Measurements from ENCODE around the gene USH1G. TPM values are rescaled to one million over a fixed set of nuclear protein-coding genes. Genes with fewer than 3 reads are reported as not detected.

USH1G gene
- polyA plus RNA-seq, 3 donors, result not detected

- peaks cover 0 to 18% of the 10 kb centered on the region in 2 donors for H3K9me3 ChIP-seq (replicated peaks in 1 of 2; ENCODE audit: control insufficient read depth in 1 of 2, insufficient read depth in 1 of 2, low read length in 2 of 2)
- no peak overlapping the region for H3K4me3 ChIP-seq (replicated peaks in 1 of 3; ENCODE audit: low read depth in 2 of 3, low read length in 3 of 3)
- Mint-ChIP-seq H3K36me3 (peaks cover 0 to 3% of the 10 kb centered on the region in 2 donors), H3K4me3 (peak overlapping the region in 1 of 2 donors; percentile 86), H3K4me1 (peaks cover 5% of the 10 kb centered on the region), H3K27me3 (ENCODE audit: low read depth in 3 of 3) (peaks cover 58 to 70% (median 61%) of the 10 kb centered on the region in 3 donors), H3K9me3 (peaks cover 0 to 10% (median 5%) of the 10 kb centered on the region in 7 donors), H3K27ac (peak overlapping the region in 1 of 7 donors; percentile 35)
- no peak overlapping the region for H3K9ac ChIP-seq (ENCODE audit: insufficient read depth, low read length, poor library complexity, severe bottlenecking)
- peaks cover 0 to 12% of the 10 kb centered on the region in 2 donors for H3K4me1 ChIP-seq (ENCODE audit: control insufficient read depth in 1 of 2, insufficient read depth in 2 of 2, low read length in 2 of 2)
- H4K20me1 ChIP-seq (ENCODE audit: insufficient read depth, low read length), result no peaks in the 10 kb centered on the region
- H3K79me2 ChIP-seq (ENCODE audit: insufficient read depth, low read length), result no peaks in the 10 kb centered on the region
- peaks cover 26 to 53% of the 10 kb centered on the region in 2 donors for H3K27me3 ChIP-seq (ENCODE audit: control insufficient read depth in 2 of 2, insufficient read depth in 2 of 2, low read length in 2 of 2)
- no peak overlapping the region for H3K4me2 ChIP-seq (replicated peaks; ENCODE audit: extremely low read depth, low read length, poor library complexity, severe bottlenecking)
- DNase-seq, result no peak
- TF ChIP-seq, protein P1, sequence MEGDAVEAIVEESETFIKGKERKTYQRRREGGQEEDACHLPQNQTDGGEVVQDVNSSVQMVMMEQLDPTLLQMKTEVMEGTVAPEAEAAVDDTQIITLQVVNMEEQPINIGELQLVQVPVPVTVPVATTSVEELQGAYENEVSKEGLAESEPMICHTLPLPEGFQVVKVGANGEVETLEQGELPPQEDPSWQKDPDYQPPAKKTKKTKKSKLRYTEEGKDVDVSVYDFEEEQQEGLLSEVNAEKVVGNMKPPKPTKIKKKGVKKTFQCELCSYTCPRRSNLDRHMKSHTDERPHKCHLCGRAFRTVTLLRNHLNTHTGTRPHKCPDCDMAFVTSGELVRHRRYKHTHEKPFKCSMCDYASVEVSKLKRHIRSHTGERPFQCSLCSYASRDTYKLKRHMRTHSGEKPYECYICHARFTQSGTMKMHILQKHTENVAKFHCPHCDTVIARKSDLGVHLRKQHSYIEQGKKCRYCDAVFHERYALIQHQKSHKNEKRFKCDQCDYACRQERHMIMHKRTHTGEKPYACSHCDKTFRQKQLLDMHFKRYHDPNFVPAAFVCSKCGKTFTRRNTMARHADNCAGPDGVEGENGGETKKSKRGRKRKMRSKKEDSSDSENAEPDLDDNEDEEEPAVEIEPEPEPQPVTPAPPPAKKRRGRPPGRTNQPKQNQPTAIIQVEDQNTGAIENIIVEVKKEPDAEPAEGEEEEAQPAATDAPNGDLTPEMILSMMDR (IDR thresholded peaks at IDR 0.05), result no peak
- intact Hi-C loops (cut with micrococcal nuclease), result no loop called here
- 37% methylated on average over 16 of the region's 22 CpGs for WGBS (ENCODE audit: insufficient coverage)
- no peak overlapping the region for H3K27ac ChIP-seq (ENCODE audit: low read depth in 1 of 2, low read length in 2 of 2)
- H3K36me3 ChIP-seq (replicated peaks in 1 of 2; ENCODE audit: control insufficient read depth in 1 of 2, insufficient read depth in 2 of 2, low read length in 2 of 2), result no peaks in the 10 kb centered on the region
- H2AFZ ChIP-seq (ENCODE audit: insufficient read depth, low read depth, low read length, poor library complexity, severe bottlenecking), result no peak overlapping the region
Measured at GRCh38 chr17:74893936-74894671, 29.0 kb downstream of the USH1G start.

DNA sequence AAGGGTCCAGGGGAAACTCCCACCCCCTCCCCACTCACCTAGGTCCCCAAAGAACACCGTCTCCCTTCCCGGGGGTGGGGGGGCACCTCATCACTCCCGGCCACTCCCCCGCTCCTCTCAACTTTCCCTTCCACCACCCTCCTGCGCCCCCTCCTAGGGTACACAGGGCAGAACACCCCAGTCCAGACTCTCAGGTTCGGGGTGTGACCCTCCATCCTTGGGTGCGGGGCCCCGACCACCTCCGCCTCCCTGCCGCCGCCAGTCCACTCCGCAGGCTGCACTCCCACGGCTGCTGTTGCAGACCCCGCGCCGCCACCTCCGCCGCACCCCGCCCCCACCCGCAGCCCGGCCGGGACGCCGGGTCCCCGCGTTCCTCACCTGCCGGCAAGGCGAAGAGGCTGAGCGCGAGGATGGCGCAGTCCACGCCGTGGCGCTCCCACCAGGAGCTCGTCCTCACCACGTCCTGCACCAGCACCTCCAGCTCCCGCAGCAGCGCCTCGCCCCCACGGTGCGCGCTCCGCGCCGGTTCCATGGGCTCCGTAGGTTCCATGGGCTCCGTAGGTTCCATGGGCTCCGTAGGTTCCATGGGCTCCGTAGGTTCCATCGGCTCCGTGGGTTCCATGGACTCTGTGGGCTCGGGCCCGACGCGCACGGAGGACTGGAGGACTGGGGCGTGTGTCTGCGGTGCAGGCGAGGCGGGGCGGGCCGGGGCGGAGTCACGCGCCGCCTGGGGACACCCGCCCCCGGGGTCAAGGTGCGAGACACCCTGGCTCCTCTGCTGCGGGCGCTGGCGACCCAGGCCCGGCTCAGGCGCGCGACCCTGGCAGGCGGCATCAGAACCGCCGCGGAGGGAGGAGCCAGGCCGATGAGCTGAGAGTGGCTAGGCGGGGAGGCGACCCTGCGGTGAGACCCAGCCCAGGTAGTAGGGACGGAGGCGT, 29.8 kb downstream of the USH1G start, which contains the start of gene FADS6:
Gene FADS6, minus strand, starts transcription at position 660 of the 938 bp plus-strand sequence. Its CDS starts 38 bp downstream, at position 622.
- intact Hi-C loops (cut with micrococcal nuclease), result no loop called here
- H3K9ac ChIP-seq (ENCODE audit: insufficient read depth, low read length, poor library complexity, severe bottlenecking), result no peak within 1 kb of the TSS
- H3K9me3 ChIP-seq (replicated peaks in 1 of 2; ENCODE audit: control insufficient read depth in 1 of 2, insufficient read depth in 1 of 2, low read length in 2 of 2), result peaks cover 0 to 18% of the 10 kb centered on the region in 2 donors
- no peaks in the 10 kb centered on the region for H3K79me2 ChIP-seq (ENCODE audit: insufficient read depth, low read length)
- peak within 1 kb of the TSS; percentile 49 for H3K4me2 ChIP-seq (replicated peaks; ENCODE audit: extremely low read depth, low read length, poor library complexity, severe bottlenecking)
- H3K4me3 Mint-ChIP-seq, result peak within 1 kb of the TSS; percentile 34 to 86
- H3K27me3 ChIP-seq (ENCODE audit: control insufficient read depth in 2 of 2, insufficient read depth in 2 of 2, low read length in 2 of 2), result peaks cover 26 to 53% of the 10 kb centered on the region in 2 donors
- peaks cover 60 to 68% (median 66%) of the 10 kb centered on the region in 3 donors for H3K27me3 Mint-ChIP-seq (ENCODE audit: low read depth in 3 of 3)
- no peak for DNase-seq
- peaks cover 0 to 3% of the 10 kb centered on the region in 2 donors for H3K36me3 Mint-ChIP-seq
- H2AFZ ChIP-seq (ENCODE audit: insufficient read depth, low read depth, low read length, poor library complexity, severe bottlenecking), result peak within 1 kb of the TSS; percentile 35
- H3K27ac ChIP-seq (ENCODE audit: low read depth in 1 of 2, low read length in 2 of 2), result no peak within 1 kb of the TSS
- H3K9me3 Mint-ChIP-seq, result peaks cover 0 to 10% (median 5%) of the 10 kb centered on the region in 7 donors
- H3K4me3 ChIP-seq (replicated peaks in 1 of 3; ENCODE audit: low read depth in 2 of 3, low read length in 3 of 3), result no peak within 1 kb of the TSS
- no peaks in the 10 kb centered on the region for H4K20me1 ChIP-seq (ENCODE audit: insufficient read depth, low read length)
- TF ChIP-seq, protein P1 (IDR thresholded peaks at IDR 0.05), result no peak
- H3K36me3 ChIP-seq (replicated peaks in 1 of 2; ENCODE audit: control insufficient read depth in 1 of 2, insufficient read depth in 2 of 2, low read length in 2 of 2), result no peaks in the 10 kb centered on the region
- peaks cover 0 to 12% of the 10 kb centered on the region in 2 donors for H3K4me1 ChIP-seq (ENCODE audit: control insufficient read depth in 1 of 2, insufficient read depth in 2 of 2, low read length in 2 of 2)
- peak within 1 kb of the TSS in 1 of 7 donors; percentile 35 for H3K27ac Mint-ChIP-seq
- 5% methylated on average over 83 of the region's 86 CpGs for WGBS (ENCODE audit: insufficient coverage)
- peaks cover 5% of the 10 kb centered on the region for H3K4me1 Mint-ChIP-seq
